ENCODE data around the gene REV3L. TPM values are rescaled to one million over a fixed set of nuclear protein-coding genes. Genes with fewer than 3 reads are reported as not detected.
"Not testable (repeated sequence)": the region's sequence is repeated elsewhere in the genome, so short reads cannot be mapped to it uniquely, and the experiment has no call there.

The REV3L gene
- total RNA-seq, 1 donor from 2014 or later, result 40.5 TPM

- Mint-ChIP-seq H3K27me3 (no peaks in the 10 kb centered on the region), H3K9me3 (ENCODE audit: low read depth) (no peaks in the 10 kb centered on the region), H3K36me3 (ENCODE audit: insufficient read depth) (peaks cover 33% of the 10 kb centered on the region), H3K4me1 (ENCODE audit: low read depth) (peaks cover 2% of the 10 kb centered on the region), H3K27ac (no peak overlapping the region), H3K4me3 (ENCODE audit: low read depth) (no peak overlapping the region)
- no peak for DNase-seq (ENCODE audit: low spot score, unreplicated experiment)
- no peak for TF ChIP-seq CTCF (IDR thresholded peaks at IDR 0.05; ENCODE audit: unreplicated experiment)
These were observed 156.5 kb downstream of the REV3L start for GRCh38 chr6:111326563-111326962.

GRCh38 chr6:111322145-111322544, 160.9 kb downstream of the REV3L start:
- peaks cover 2% of the 10 kb centered on the region for H3K4me1 Mint-ChIP-seq (ENCODE audit: low read depth)
- no peak for DNase-seq (ENCODE audit: low spot score, unreplicated experiment)
- H3K27me3 Mint-ChIP-seq, result no peaks in the 10 kb centered on the region
- no peaks in the 10 kb centered on the region for H3K9me3 Mint-ChIP-seq (ENCODE audit: low read depth)
- H3K27ac Mint-ChIP-seq, result no peak overlapping the region
- TF ChIP-seq CTCF (IDR thresholded peaks at IDR 0.05; ENCODE audit: unreplicated experiment), result no peak
- H3K36me3 Mint-ChIP-seq (ENCODE audit: insufficient read depth), result peaks cover 33% of the 10 kb centered on the region
- no peak overlapping the region for H3K4me3 Mint-ChIP-seq (ENCODE audit: low read depth)

GRCh38 chr6:111307950-111308349, 175.1 kb downstream of the REV3L start:
- H3K9me3 Mint-ChIP-seq (ENCODE audit: low read depth); H3K4me3 Mint-ChIP-seq (ENCODE audit: low read depth); DNase-seq (ENCODE audit: low spot score, unreplicated experiment); H3K4me1 Mint-ChIP-seq (ENCODE audit: low read depth); H3K27ac Mint-ChIP-seq; H3K27me3 Mint-ChIP-seq: not testable (repeated sequence)
- peaks cover 32% of the 10 kb centered on the region for H3K36me3 Mint-ChIP-seq (ENCODE audit: insufficient read depth)

GRCh38 chr6:111307275-111307858, 175.7 kb downstream of the REV3L start:
- no peak for TF ChIP-seq CTCF (IDR thresholded peaks at IDR 0.05; ENCODE audit: unreplicated experiment)
- H3K4me1 Mint-ChIP-seq (ENCODE audit: low read depth), result no peaks in the 10 kb centered on the region
- DNase-seq (ENCODE audit: low spot score, unreplicated experiment), result no peak
- H3K27me3 Mint-ChIP-seq, result no peaks in the 10 kb centered on the region
- H3K27ac Mint-ChIP-seq, result no peak overlapping the region
- peaks cover 32% of the 10 kb centered on the region for H3K36me3 Mint-ChIP-seq (ENCODE audit: insufficient read depth)
- H3K4me3 Mint-ChIP-seq (ENCODE audit: low read depth), result no peak overlapping the region
- no peaks in the 10 kb centered on the region for H3K9me3 Mint-ChIP-seq (ENCODE audit: low read depth)

GRCh38 chr6:111306104-111306888, 176.7 kb downstream of the REV3L start:
- no peak for TF ChIP-seq CTCF (IDR thresholded peaks at IDR 0.05; ENCODE audit: unreplicated experiment)
- no peak overlapping the region for H3K4me3 Mint-ChIP-seq (ENCODE audit: low read depth)
- no peak for DNase-seq (ENCODE audit: low spot score, unreplicated experiment)
- H3K27ac Mint-ChIP-seq, result no peak overlapping the region
- H3K27me3 Mint-ChIP-seq, result no peaks in the 10 kb centered on the region
- H3K36me3 Mint-ChIP-seq (ENCODE audit: insufficient read depth), result peaks cover 39% of the 10 kb centered on the region
- no peaks in the 10 kb centered on the region for H3K9me3 Mint-ChIP-seq (ENCODE audit: low read depth)
- no peaks in the 10 kb centered on the region for H3K4me1 Mint-ChIP-seq (ENCODE audit: low read depth)

- Mint-ChIP-seq H3K36me3 (ENCODE audit: insufficient read depth) (peaks cover 31% of the 10 kb centered on the region), H3K4me3 (ENCODE audit: low read depth) (no peak overlapping the region), H3K4me1 (ENCODE audit: low read depth) (no peaks in the 10 kb centered on the region), H3K27ac (no peak overlapping the region), H3K27me3 (no peaks in the 10 kb centered on the region), H3K9me3 (ENCODE audit: low read depth) (peaks cover 3% of the 10 kb centered on the region)
- TF ChIP-seq CTCF (IDR thresholded peaks at IDR 0.05; ENCODE audit: unreplicated experiment), result no peak
- no peak for DNase-seq (ENCODE audit: low spot score, unreplicated experiment)
These were observed 181.1 kb downstream of the REV3L start for GRCh38 chr6:111301946-111302345.

- H3K9me3 Mint-ChIP-seq (ENCODE audit: low read depth); H3K27me3 Mint-ChIP-seq; DNase-seq (ENCODE audit: low spot score, unreplicated experiment); H3K4me1 Mint-ChIP-seq (ENCODE audit: low read depth); H3K4me3 Mint-ChIP-seq (ENCODE audit: low read depth): not testable (repeated sequence)
- peaks cover 30% of the 10 kb centered on the region for H3K36me3 Mint-ChIP-seq (ENCODE audit: insufficient read depth)
- peak overlapping the region; percentile 13 for H3K27ac Mint-ChIP-seq
These were observed 181.8 kb downstream of the REV3L start for GRCh38 chr6:111300938-111301800.

All from progenitor cell of endocrine pancreas (in vitro differentiated cells).